A673 (cell line): ENCODE results near the gene FAHD1. TPM values are rescaled to one million over a fixed set of nuclear protein-coding genes. Genes with fewer than 3 reads are reported as not detected.
A peak's percentile ranks its signal among the peaks of the same experiment; 100 is the strongest.

ENCODE experiments used
- BruUV-seq: library from RNA; stranded (reverse); fragments of 400-500 nt; replicated peaks from 2 replicates; lab custom pipeline; 2021; lab: Mats Ljungman, UMichigan
- CTCF ChIA-PET: fragments of 300-600 bp; sonication (Branson Sonifier 250); formaldehyde crosslinking; loops from one replicate; lab custom pipeline; 2022; ENCODE audit warnings: antibody characterized with exemption; lab: Charles Lee
- POLR2A ChIA-PET: fragments of 300-600 bp; sonication (Branson Sonifier 250); formaldehyde crosslinking; loops from one replicate; lab custom pipeline; 2022; ENCODE audit warnings: antibody characterized with exemption; ENCODE audit not compliant: low non-redundant PET; lab: Charles Lee
- DNase-seq: peaks from one replicate; pipeline ENCODE4 v3.0.0-alpha.2; 2015; ENCODE audit warnings: low spot score
- H3K27ac ChIP-seq: fragments of 200-600 bp; sonication (generic); 2 replicates; pipeline ENCODE4 v1.5.1; 2016; ENCODE audit warnings: mixed run types, low read depth, mild to moderate bottlenecking, mixed read lengths, antibody characterized with exemption, low read length; ENCODE audit not compliant: poor library complexity, severe bottlenecking
- H3K27me3 ChIP-seq: fragments of 200-600 bp; sonication (generic); replicated peaks from 2 replicates; pipeline ENCODE4 v1.6.1; 2017; ENCODE audit warnings: mixed run types, low read depth, mild to moderate bottlenecking, mixed read lengths, antibody characterized with exemption, low read length; ENCODE audit not compliant: insufficient read depth, poor library complexity
- H3K36me3 ChIP-seq: fragments of 200-600 bp; sonication (generic); 2 replicates; pipeline ENCODE4 v1.6.1; 2016; ENCODE audit warnings: mixed run types, mild to moderate bottlenecking, mixed read lengths, antibody characterized with exemption, low read length; ENCODE audit not compliant: insufficient read depth, poor library complexity, severe bottlenecking
- H3K4me1 ChIP-seq: fragments of 200-600 bp; sonication (generic); 2 replicates; pipeline ENCODE4 v1.6.1; 2017; ENCODE audit warnings: mixed run types, mild to moderate bottlenecking, mixed read lengths, antibody characterized with exemption, low read length; ENCODE audit not compliant: insufficient read depth, poor library complexity, severe bottlenecking
- H3K4me3 ChIP-seq: fragments of 200-600 bp; sonication (generic); 2 replicates; pipeline ENCODE4 v1.5.1; 2016; ENCODE audit warnings: low read depth, mixed run types, mild to moderate bottlenecking, mixed read lengths, low read length; ENCODE audit not compliant: poor library complexity, severe bottlenecking
- H3K9me3 ChIP-seq: fragments of 200-600 bp; sonication (generic); 2 replicates; pipeline ENCODE4 v1.6.1; 2016; ENCODE audit warnings: mixed run types, low read depth, mild to moderate bottlenecking, mixed read lengths, antibody characterized with exemption, low read length; ENCODE audit not compliant: poor library complexity, severe bottlenecking
- EZH2 ChIP-seq: fragments of 200-600 bp; sonication (generic); IDR thresholded peaks from 2 replicates; pipeline ENCODE4 v1.6.1; 2017; ENCODE audit warnings: borderline replicate concordance, low read depth, mild to moderate bottlenecking, mixed read lengths, antibody characterized with exemption, low read length; ENCODE audit not compliant: poor library complexity, severe bottlenecking
- intact Hi-C: fragments of 100-400 bp; cut with micrococcal nuclease; formaldehyde crosslinking; loops from one replicate; pipeline ENCODE4 v1.10.0; 2022; ENCODE audit not compliant: unreplicated experiment
- total RNA-seq: library from RNA; stranded (reverse); gene quantifications from 2 replicates; pipeline ENCODE4 v1.2.3, GENCODE V29; 2021
- TF ChIP-seq, protein P1 (sequence below): fragments of 300-800, 200-600 bp; sonication (generic); conservative IDR thresholded peaks from 2 replicates; pipeline ENCODE4 v1.5.1; 2017; ENCODE audit warnings: low read depth, mild to moderate bottlenecking, antibody characterized with exemption, low read length, moderate library complexity, mixed read lengths

The FAHD1 gene
- total RNA-seq, 1 experiment from 2014 or later = 19.9 TPM

- Histone ChIP-seq H3K27me3 (peaks cover 12% of the 10 kb centered on the region), H3K27ac (no peak overlapping the region), H3K4me3 (no peak overlapping the region), H3K9me3 (no peaks in the 10 kb centered on the region), H3K4me1 (no peaks in the 10 kb centered on the region), H3K36me3 (no peaks in the 10 kb centered on the region)
- no peak for DNase-seq
- CTCF ChIA-PET = no interaction called here
- TF ChIP-seq, protein P1, sequence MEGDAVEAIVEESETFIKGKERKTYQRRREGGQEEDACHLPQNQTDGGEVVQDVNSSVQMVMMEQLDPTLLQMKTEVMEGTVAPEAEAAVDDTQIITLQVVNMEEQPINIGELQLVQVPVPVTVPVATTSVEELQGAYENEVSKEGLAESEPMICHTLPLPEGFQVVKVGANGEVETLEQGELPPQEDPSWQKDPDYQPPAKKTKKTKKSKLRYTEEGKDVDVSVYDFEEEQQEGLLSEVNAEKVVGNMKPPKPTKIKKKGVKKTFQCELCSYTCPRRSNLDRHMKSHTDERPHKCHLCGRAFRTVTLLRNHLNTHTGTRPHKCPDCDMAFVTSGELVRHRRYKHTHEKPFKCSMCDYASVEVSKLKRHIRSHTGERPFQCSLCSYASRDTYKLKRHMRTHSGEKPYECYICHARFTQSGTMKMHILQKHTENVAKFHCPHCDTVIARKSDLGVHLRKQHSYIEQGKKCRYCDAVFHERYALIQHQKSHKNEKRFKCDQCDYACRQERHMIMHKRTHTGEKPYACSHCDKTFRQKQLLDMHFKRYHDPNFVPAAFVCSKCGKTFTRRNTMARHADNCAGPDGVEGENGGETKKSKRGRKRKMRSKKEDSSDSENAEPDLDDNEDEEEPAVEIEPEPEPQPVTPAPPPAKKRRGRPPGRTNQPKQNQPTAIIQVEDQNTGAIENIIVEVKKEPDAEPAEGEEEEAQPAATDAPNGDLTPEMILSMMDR = no peak
- no peak for TF ChIP-seq EZH2
- no TSS peak for BruUV-seq
- POLR2A ChIA-PET = no interaction called here
- intact Hi-C loops = no loop called here
These were observed 24.8 kb downstream of the FAHD1 start for GRCh38 chr16:1851793-1852192.

GRCh38 chr16:1857433-1858097 lies 30.6 kb downstream of the FAHD1 start:
- DNase-seq = no peak
- peaks cover 47% of the 10 kb centered on the region for H3K27me3 ChIP-seq
- H3K9me3 ChIP-seq = no peaks in the 10 kb centered on the region
- TF ChIP-seq EZH2 = peak; percentile 55
- TF ChIP-seq, protein P1 = no peak
- no peak overlapping the region for H3K4me3 ChIP-seq
- CTCF ChIA-PET = no interaction called here
- intact Hi-C loops = no loop called here
- POLR2A ChIA-PET = no interaction called here
- no peaks in the 10 kb centered on the region for H3K36me3 ChIP-seq
- no TSS peak for BruUV-seq
- H3K27ac ChIP-seq = no peak overlapping the region
- H3K4me1 ChIP-seq = no peaks in the 10 kb centered on the region

- H3K36me3 ChIP-seq = no peaks in the 10 kb centered on the region
- DNase-seq = no peak
- no peaks in the 10 kb centered on the region for H3K4me1 ChIP-seq
- no peak overlapping the region for H3K27ac ChIP-seq
- H3K9me3 ChIP-seq = no peaks in the 10 kb centered on the region
- no TSS peak for BruUV-seq
- intact Hi-C loops = no loop called here
- POLR2A ChIA-PET = no interaction called here
- TF ChIP-seq EZH2 = no peak
- TF ChIP-seq, protein P1 = no peak
- CTCF ChIA-PET = no interaction called here
- peaks cover 42% of the 10 kb centered on the region for H3K27me3 ChIP-seq
- H3K4me3 ChIP-seq = no peak overlapping the region
These were observed 31.3 kb downstream of the FAHD1 start for GRCh38 chr16:1858189-1858865.
